ENCODE results near the gene ARHGAP24.
A peak's percentile ranks its signal among the peaks of the same experiment; 100 is the strongest.

Gene ARHGAP24

GRCh38 chr4:85474818-85475630 lies at the start of gene ARHGAP24:
Gene ARHGAP24, plus strand, starts transcription at chr4:85475150.
- DNase-seq, result peak; percentile 91 to 92

- no peak for DNase-seq
Observed at GRCh38 chr4:85426366-85426765, 48.6 kb upstream of the ARHGAP24 start.

GRCh38 chr4:85427123-85427522 lies 47.8 kb upstream of the ARHGAP24 start:
- DNase-seq, result no peak

- no peak for DNase-seq
Observed at GRCh38 chr4:85430226-85430625, 44.7 kb upstream of the ARHGAP24 start.

GRCh38 chr4:85430697-85431096 lies 44.3 kb upstream of the ARHGAP24 start:
- DNase-seq, result no peak

GRCh38 chr4:85431156-85431555 lies 43.8 kb upstream of the ARHGAP24 start:
- DNase-seq, result no peak

GRCh38 chr4:85431881-85432485 lies 43.0 kb upstream of the ARHGAP24 start:
- DNase-seq, result no peak

GRCh38 chr4:85445050-85445639 lies 29.8 kb upstream of the ARHGAP24 start:
- no peak for DNase-seq

GRCh38 chr4:85446141-85446861 lies 28.6 kb upstream of the ARHGAP24 start:
- DNase-seq, result no peak

GRCh38 chr4:85448906-85449890 lies 25.8 kb upstream of the ARHGAP24 start:
- DNase-seq, result no peak

- DNase-seq, result no peak
Observed at GRCh38 chr4:85452058-85452731, 22.8 kb upstream of the ARHGAP24 start.

- DNase-seq, result no peak
Observed at GRCh38 chr4:85455942-85456341, 19.0 kb upstream of the ARHGAP24 start.

- DNase-seq, result no peak
Observed at GRCh38 chr4:85457752-85458467, 17.0 kb upstream of the ARHGAP24 start.

GRCh38 chr4:85459736-85460135 lies 15.2 kb upstream of the ARHGAP24 start:
- no peak for DNase-seq

GRCh38 chr4:85474356-85474755 lies 594 bp upstream of the ARHGAP24 start:
- no peak for DNase-seq

- no peak for DNase-seq
Observed at GRCh38 chr4:85475631-85476233, 782 bp downstream of the ARHGAP24 start.

- no peak for DNase-seq
Observed at GRCh38 chr4:85476381-85476780, 1.4 kb downstream of the ARHGAP24 start.

GRCh38 chr4:85477534-85477933 lies 2.6 kb downstream of the ARHGAP24 start:
- no peak for DNase-seq

GRCh38 chr4:85478576-85478975 lies 3.6 kb downstream of the ARHGAP24 start:
- DNase-seq, result no peak

GRCh38 chr4:85482010-85482738 lies 7.2 kb downstream of the ARHGAP24 start:
- DNase-seq, result peak; percentile 33 to 36

Measured in inflammatory macrophage treated with lipopolysaccharide for 1 hour (primary cell).